ENCODE data around the gene C1QL4. TPM values are rescaled to one million over a fixed set of nuclear protein-coding genes. Genes with fewer than 3 reads are reported as not detected.
"Not testable (repeated sequence)": the region's sequence is repeated elsewhere in the genome, so short reads cannot be mapped to it uniquely, and the experiment has no call there.

C1QL4 gene
- total RNA-seq, 2 donors from 2014 or later = not detected

DNA sequence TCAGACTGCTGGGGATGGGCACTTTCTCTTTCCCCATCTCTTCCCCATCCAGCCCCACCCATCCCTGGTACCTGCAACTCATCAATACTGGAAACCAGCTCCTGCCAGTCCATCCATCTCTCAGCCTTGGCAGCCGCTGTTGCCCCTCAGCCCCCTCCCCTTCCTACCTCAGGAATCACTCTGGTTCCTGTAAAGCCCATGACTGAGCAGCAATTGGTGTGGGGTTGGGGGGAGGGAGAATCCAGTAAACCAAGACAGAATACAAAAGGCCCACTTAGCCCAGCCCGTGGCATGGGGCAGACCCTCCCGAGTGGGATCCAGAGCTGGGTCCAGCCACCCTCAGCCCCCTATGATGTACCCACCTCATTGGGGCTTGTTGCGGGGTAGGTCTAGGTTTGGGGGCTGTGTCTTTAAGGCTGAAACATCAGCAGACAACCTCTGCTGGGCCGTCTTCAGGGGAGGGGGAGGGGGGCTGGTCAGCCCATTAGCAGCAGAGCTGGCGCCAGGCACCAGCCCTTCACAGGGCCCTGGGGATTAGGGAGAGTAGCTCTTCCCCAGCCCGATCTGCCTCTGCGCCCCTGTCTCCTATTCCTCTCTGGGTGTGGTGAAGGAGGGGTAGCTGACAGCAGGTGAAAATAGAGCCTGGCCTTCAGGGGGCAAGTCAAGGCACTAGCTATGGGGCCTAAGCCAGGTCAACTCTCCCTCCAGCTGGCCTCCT is 42.7 kb downstream of the C1QL4 start:
- no peak for ATAC-seq
- intact Hi-C loops (cut with DNase I, micrococcal nuclease) = no loop called here
- no peak for DNase-seq

DNA sequence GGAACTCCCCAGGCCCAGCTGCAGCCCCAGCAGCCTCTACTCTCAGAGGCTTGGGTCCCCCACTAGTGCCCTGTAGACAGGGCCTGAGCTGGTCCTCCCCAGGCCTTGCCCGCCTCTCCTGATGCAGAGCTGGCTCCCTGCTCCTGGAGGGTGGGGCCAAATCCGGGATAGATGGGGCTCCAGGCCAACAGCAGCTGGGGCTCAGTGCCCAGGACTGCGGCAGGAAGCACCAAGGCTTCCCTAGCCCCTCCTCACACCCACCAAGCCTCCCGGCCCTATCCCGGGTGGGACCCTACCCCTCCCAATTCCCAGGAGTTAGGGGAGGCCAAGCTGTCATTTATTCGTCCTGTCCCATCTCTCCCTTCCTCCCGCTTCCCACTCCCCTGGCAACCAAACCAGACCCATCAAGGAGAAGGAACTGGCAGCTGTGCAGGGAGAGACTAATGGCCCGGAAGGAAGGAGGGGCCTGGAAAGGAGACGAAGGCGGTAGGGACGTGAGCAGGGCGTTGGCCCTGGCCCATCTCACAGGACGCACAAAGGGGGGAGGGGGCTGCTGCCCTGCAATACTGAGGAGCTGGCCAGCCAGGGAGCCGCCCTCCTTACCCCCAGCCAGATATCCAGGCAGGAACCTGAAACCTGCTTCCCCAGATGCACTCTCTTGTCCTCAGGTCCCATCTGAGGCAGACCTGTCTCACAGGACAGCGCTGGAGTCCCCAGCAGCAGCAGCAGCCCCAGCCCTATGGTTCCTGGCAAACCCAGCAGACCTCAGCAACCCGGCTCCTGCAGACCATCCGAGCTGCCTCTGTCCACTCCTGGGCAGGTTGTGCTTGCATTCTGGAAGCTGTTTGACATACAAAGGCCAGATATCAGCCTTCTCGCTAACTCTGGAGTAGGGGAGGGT is 43.7 kb downstream of the C1QL4 start:
- ATAC-seq = peak; percentile 31
- DNase-seq = peak in 1 of 2 donors; percentile 25
- intact Hi-C loops (cut with DNase I, micrococcal nuclease) = no loop called here

DNA sequence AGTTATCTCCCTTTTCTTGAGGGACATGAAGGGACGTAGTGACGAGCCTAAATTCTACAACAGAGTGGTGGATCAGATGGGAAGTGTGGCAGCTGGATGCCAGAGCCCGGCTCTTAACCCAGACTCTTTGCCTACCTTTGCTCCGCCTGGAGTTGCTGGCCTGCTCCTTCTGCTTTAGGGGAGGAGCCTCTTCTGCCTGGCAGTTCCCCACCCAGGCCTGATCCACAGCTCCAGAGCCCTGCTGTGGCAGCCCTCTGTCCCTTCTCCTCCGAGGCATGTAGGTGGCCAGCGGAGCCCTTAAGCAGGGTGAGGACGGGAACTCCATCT is 44.3 kb downstream of the C1QL4 start:
- intact Hi-C loops (cut with DNase I, micrococcal nuclease) = no loop called here
- ATAC-seq (peak; percentile 35), DNase-seq (no peak)

DNA sequence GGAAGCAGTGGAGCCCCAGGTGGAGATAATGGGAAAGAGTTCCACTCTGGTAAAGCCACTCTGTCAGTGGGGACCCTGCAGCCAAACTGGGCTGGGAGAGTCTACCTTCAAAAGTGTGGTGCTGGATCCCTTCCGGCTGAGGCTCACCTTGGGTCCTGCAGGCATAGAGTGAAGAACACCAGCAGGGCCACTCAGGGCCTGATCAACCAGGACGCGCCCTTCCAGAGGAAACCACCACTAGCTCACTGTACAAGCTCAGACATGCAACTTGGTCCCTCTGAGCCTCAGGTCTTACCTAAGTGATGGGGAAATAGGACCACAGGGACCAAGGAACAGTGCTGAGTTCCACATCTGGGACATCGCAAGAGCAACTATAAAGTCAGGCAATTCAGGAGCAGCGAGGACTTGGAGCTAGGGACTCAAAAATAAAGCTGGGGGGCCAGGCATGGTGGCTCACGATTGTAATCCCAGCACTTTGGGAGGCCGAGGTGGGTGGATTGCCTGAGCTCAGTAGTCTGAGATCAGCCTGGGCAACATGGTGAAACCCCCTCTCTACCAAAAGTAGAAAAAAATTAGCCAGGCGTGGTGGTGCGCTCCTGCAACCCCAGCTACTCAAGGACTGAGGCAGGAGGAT is 47.9 kb downstream of the C1QL4 start:
- DNase-seq (no peak), ATAC-seq (no peak)
- intact Hi-C loops (cut with DNase I, micrococcal nuclease) = loop anchor here in 1 of 2 donors (5.0 kb wide), 1 partner anchor 48 kb away; the partner anchor contains the start of gene C1QL4

DNA sequence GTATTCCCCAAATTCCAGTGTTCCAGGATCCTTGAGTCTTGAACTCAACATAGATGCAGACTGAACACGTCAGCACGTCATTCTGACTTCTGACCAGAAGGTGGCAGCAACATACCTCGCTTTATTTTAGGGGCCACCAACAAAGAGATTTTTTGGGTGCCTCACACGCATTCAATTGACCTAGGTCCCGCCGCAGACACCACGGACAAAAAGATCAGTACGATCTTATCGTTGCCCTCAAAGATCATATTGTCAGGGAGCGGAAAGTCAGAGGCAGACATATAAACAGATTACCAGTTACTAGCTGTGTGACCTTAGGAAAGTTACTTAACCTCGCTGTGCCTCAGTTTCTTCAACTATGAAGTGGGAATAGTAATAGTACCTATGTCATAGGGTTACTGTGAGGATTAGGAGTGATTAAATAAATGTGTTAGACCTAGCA is 48.6 kb downstream of the C1QL4 start:
- DNase-seq (peak in 1 of 2 donors; percentile 56), ATAC-seq (peak; percentile 63)
- intact Hi-C loops (cut with DNase I, micrococcal nuclease) = loop anchor here in 1 of 2 donors (5.0 kb wide), 1 partner anchor 49 kb away; the partner anchor contains the start of gene C1QL4

DNA sequence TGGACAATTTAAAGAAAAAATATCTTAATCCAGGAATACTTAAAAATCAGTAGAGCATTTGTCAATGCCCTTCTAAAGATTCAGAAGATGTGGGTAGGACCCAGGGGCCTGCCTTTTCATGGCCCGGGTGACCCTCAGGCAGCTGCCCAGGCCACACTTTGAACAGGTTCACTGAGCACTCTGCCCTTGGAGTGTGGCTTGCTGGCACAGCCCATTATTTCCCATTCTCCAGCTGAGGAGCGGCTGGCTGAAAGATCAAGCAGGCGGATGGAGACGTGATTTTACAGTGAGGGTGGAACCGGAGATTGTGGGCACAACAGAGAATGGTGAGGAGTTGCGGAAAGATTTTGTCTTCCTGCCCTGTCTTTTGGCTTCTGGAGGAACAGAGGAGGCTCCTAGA is 49.1 kb downstream of the C1QL4 start:
- DNase-seq (no peak), ATAC-seq (peak; percentile 16)
- intact Hi-C loops (cut with DNase I, micrococcal nuclease) = loop anchor here in 1 of 2 donors (5.0 kb wide), 1 partner anchor 49 kb away; the partner anchor contains the start of gene C1QL4

DNA sequence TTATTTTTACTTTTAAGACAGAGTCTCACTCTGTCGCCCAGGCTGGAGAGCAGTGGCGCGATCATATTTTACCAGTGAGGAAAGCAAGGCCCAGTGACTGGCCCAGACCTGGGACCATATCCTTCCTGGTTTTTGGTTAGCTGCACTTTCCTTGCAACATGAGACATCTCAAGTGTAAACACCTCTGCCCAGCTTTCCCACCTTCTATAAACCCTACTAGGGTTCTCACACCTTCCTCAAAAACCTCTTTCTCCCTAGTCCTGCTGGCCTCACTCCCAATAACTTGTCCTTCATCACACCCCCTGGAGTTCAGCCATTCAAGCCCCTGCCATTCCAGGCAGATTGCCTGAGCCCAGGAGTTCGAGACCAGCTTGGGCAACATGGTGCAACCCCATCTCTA is 52.3 kb downstream of the C1QL4 start:
- intact Hi-C loops (cut with DNase I, micrococcal nuclease) = loop anchor here in 1 of 2 donors (5.0 kb wide), 1 partner anchor 53 kb away; the partner anchor contains the start of gene C1QL4
- DNase-seq = no peak
- ATAC-seq = no peak

DNA sequence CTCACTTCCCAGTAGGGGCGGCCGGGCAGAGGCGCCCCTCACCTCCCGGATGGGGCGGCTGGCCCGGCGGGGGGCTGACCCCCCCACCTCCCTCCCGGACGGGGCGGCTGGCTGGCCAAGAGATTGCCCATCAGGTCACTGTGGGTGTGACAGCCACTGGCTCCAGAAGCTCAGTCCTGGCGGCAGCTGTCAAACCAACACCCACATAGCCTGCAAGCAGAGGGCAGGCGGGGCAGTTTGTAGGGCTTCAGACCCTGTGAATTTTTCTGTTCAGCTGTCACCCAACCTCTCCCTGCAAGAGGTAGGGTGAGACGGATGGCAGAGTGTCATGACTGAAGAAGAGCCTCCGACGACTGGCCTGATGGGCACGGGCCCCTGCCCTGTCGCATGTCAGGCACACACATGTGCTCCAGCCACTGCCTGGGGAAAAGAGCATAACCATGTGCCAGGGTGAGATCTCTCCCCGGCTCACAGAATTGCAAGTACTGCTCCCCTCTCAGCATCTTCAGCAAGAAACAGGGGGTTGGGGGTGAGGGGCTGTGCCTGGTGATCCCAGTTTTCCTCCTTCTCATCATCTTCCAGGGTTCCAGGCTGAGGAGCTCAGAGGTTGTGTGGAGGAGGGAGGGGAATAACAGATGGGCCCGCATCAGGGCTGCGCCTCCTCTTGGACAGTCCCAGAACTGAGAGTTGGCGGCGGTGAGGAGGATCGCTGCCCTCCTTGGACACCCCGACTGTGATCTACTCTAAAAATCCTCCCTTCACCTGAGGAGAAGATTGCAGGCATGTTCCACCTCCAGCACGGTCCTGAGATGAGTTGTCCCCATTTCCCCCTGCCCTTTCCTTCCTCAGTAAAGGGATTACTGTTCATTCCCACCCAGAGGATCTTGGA is 53.2 kb downstream of the C1QL4 start:
- intact Hi-C loops (cut with DNase I, micrococcal nuclease) = no loop called here
- no peak for ATAC-seq
- DNase-seq = no peak

DNA sequence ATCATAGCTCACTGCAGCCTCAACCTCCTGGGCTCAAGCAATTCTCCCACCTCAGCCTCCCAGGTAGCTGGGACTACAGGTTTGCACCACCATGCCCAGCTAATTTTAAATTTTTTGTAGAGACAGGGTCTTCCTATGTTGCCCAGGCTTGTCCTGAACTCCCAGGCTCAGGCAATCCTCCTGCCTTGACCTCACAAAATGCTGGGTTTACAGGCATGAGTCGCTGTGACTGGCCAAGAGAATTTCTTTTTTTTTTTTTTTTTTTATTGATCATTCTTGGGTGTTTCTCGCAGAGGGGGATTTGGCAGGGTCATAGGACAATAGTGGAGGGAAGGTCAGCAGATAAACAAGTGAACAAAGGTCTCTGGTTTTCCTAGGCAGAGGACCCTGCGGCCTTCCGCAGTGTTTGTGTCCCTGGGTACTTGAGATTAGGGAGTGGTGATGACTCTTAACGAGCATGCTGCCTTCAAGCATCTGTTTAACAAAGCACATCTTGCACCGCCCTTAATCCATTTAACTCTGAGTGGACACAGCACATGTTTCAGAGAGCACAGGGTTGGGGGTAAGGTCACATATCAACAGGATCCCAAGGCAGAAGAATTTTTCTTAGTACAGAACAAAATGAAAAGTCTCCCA is 54.1 kb downstream of the C1QL4 start:
- DNase-seq; ATAC-seq; intact Hi-C loops (cut with DNase I, micrococcal nuclease): not testable (repeated sequence)

Other genes with a start within 250 kb of the C1QL4 start
- gene DHH, start 242.4 kb downstream of the C1QL4 start, total RNA-seq = under 1 TPM; 0.31 to 0.50 TPM
- gene LMBR1L, start 226.3 kb downstream of the C1QL4 start, total RNA-seq = 10 to 100 TPM; 44.7 to 49.6 TPM
- 100 to 1,000 TPM; 298 to 454 TPM for gene TUBA1B, start 205.8 kb downstream of the C1QL4 start, total RNA-seq
- 10 to 100 TPM; 12.8 to 57.7 TPM for gene TUBA1A, start 148.1 kb downstream of the C1QL4 start, total RNA-seq
- gene TUBA1C, start 72.1 kb downstream of the C1QL4 start, total RNA-seq = 100 to 1,000 TPM; 260 to 267 TPM
- gene PRPH, start 42.0 kb downstream of the C1QL4 start, total RNA-seq = 10 to 100 TPM in 1 of 2 donors, 1 to 10 TPM in 1; 5.5 to 14.3 TPM
- 10 to 100 TPM in 1 of 2 donors, 1 to 10 TPM in 1; 4.9 to 12.4 TPM for gene TROAP, start 13.9 kb downstream of the C1QL4 start, total RNA-seq
- 10 to 100 TPM; 40.2 to 45.6 TPM for gene DNAJC22, start 9.7 kb upstream of the C1QL4 start, total RNA-seq
- 10 to 100 TPM; 15.5 to 18.9 TPM for gene SPATS2, start 30.3 kb upstream of the C1QL4 start, total RNA-seq
- under 1 TPM in 1 of 2 donors, not detected in 1; 0.14 TPM for gene KCNH3, start 201.8 kb upstream of the C1QL4 start, total RNA-seq
- gene MCRS1, start 231.0 kb upstream of the C1QL4 start, total RNA-seq = 10 to 100 TPM; 62.3 to 66.1 TPM

Data from left colon (tissue), 2 donors.